Measurements from ENCODE around the gene HDAC9.
A peak's percentile ranks its signal among the peaks of the same experiment; 100 is the strongest.

Gene HDAC9

DNA sequence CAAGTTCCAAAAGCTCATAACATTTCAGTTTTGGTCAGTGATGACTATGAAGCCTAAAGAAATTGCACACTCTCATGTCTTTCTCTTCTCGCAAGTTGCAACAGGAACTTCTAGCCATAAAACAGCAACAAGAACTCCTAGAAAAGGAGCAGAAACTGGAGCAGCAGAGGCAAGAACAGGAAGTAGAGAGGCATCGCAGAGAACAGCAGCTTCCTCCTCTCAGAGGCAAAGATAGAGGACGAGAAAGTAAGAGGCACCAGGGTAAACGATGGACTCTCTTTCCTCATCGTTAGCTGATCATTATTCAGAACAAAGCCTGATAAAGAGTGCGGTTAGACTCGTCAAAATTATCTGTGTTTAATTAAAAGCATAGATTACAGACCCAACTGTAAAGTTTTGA is 94.7 kb downstream of the HDAC9 start:
- TF ChIP-seq POLR2A (IDR thresholded peaks at IDR 0.05; ENCODE audit: low read length) (no peak), GATA1 (IDR thresholded peaks at IDR 0.05; ENCODE audit: low read depth, low read length) (no peak)
- no peak for DNase-seq

GRCh38 chr7:18590744-18591340 is 95.3 kb downstream of the HDAC9 start:
- DNase-seq, result peak; percentile 11 to 15
- no peak for TF ChIP-seq POLR2A (IDR thresholded peaks at IDR 0.05; ENCODE audit: low read length)
- no peak for TF ChIP-seq GATA1 (IDR thresholded peaks at IDR 0.05; ENCODE audit: low read depth, low read length)

GRCh38 chr7:18593602-18594279 is 98.2 kb downstream of the HDAC9 start:
- no peak for DNase-seq
- no peak for TF ChIP-seq POLR2A (IDR thresholded peaks at IDR 0.05; ENCODE audit: low read length)
- no peak for TF ChIP-seq GATA1 (IDR thresholded peaks at IDR 0.05; ENCODE audit: low read depth, low read length)

GRCh38 chr7:18597754-18598153 is 102.2 kb downstream of the HDAC9 start:
- TF ChIP-seq POLR2A (IDR thresholded peaks at IDR 0.05; ENCODE audit: low read length) (no peak), GATA1 (IDR thresholded peaks at IDR 0.05; ENCODE audit: low read depth, low read length) (no peak)
- no peak for DNase-seq

DNA sequence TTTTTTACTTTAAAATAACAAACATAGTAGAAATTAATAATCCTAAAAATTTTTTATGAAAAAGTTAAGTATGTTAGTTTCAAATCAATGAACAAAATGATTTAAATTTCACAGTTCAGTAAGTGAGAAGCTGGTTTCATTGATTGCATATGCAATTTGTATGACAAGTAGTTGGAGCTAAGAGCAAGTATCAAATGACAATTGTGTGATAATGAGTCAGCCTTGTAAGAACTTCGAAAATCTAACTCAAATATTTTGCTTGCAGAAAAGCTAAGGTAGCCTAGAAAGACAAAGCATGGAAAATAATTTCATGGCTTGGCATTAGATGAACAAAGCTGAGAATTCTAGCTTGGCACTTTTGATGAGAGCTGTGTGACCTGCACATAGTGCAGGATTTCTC is 111.5 kb downstream of the HDAC9 start:
- no peak for TF ChIP-seq POLR2A (IDR thresholded peaks at IDR 0.05; ENCODE audit: low read length)
- TF ChIP-seq GATA1 (IDR thresholded peaks at IDR 0.05; ENCODE audit: low read depth, low read length), result no peak
- no peak for DNase-seq

DNA sequence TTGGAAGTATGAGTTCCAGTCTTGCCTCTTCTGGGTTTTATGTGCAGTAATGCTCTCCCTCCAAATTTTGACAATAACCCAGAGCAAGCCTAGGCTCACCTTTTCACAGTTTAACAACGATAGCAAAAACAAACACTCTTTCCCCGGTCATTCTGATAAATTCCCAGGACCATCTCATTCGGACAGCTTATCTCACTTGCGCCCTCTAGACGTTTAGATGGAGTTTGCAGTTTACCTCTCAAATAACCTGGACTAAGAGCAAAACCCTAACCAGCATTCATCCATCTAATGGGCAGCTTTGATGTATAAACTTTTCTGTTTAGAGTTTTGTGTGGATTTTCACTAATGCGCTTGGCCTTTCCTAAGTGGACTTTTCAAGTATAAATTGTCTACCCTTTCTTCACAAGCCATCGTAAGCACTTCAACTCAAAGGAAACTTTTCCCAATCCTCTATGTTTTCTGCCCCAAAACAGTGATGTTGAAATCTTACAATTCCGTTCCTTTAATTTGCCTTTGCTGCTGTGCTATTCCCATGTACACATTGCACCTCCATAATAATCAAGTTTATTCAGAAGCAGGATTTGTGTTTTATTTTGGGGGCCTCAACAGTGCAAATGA is 114.9 kb downstream of the HDAC9 start:
- DNase-seq, result peak; percentile 17 to 32
- TF ChIP-seq GATA1 (IDR thresholded peaks at IDR 0.05; ENCODE audit: low read depth, low read length) (no peak), POLR2A (IDR thresholded peaks at IDR 0.05; ENCODE audit: low read length) (no peak)

DNA sequence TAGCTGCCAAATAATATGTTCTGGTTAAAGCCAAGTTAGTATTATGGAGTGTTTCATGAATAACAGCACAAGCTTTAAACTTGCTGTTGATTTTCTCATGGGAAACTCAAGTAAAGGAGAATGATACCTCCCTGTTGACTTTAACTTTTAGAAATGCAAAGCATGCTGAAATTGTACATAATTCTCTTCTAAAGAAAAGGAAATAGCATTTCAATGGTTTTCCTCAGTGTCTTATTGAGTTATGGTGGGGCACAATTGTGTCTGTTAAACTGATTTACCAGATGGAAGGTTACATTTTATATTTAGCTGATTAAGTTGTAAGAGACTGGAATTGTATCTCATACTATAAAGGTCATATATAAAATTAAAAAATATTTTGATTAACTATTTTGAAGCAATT is 119.3 kb downstream of the HDAC9 start:
- TF ChIP-seq GATA1 (IDR thresholded peaks at IDR 0.05; ENCODE audit: low read depth, low read length) (no peak), POLR2A (IDR thresholded peaks at IDR 0.05; ENCODE audit: low read length) (no peak)
- no peak for DNase-seq

- no peak for TF ChIP-seq GATA1 (IDR thresholded peaks at IDR 0.05; ENCODE audit: low read depth, low read length)
- TF ChIP-seq POLR2A (IDR thresholded peaks at IDR 0.05; ENCODE audit: low read length), result no peak
- DNase-seq, result no peak
These were observed 123.8 kb downstream of the HDAC9 start for GRCh38 chr7:18619311-18619710.

GRCh38 chr7:18623389-18623788 is 127.8 kb downstream of the HDAC9 start:
- TF ChIP-seq GATA1 (IDR thresholded peaks at IDR 0.05; ENCODE audit: low read depth, low read length) (no peak), POLR2A (IDR thresholded peaks at IDR 0.05; ENCODE audit: low read length) (no peak)

GRCh38 chr7:18624459-18624858 is 128.9 kb downstream of the HDAC9 start:
- no peak for TF ChIP-seq GATA1 (IDR thresholded peaks at IDR 0.05; ENCODE audit: low read depth, low read length)
- TF ChIP-seq POLR2A (IDR thresholded peaks at IDR 0.05; ENCODE audit: low read length), result no peak
- DNase-seq, result no peak

More at GRCh38 chr7:18623389-18623788, 127.8 kb downstream of the HDAC9 start:
- no peak for DNase-seq

DNA sequence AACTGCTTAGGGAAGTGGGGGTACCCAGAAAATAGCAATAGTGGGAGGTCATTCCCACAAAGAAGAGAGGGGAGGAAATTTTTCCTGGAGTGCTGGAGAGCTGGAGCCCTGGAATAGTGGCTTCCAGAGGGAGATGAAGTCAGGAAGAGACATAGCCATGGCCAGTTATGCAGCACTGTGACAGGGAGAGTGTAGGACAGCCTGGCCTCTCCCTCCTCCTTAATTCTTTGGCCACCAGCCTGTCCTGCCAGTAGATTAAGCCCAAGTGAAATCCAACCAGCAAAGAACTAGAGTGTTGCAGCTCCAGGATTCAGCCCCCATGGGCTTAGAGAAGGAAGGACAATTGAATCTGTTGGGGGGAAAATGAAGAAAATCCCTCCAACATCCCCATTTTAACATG is 130.5 kb downstream of the HDAC9 start:
- no peak for DNase-seq
- no peak for TF ChIP-seq GATA1 (IDR thresholded peaks at IDR 0.05; ENCODE audit: low read depth, low read length)
- TF ChIP-seq POLR2A (IDR thresholded peaks at IDR 0.05; ENCODE audit: low read length), result no peak

GRCh38 chr7:18626717-18627116 is 131.2 kb downstream of the HDAC9 start:
- TF ChIP-seq GATA1 (IDR thresholded peaks at IDR 0.05; ENCODE audit: low read depth, low read length), result no peak
- TF ChIP-seq POLR2A (IDR thresholded peaks at IDR 0.05; ENCODE audit: low read length), result no peak
- DNase-seq, result no peak

- no peak for TF ChIP-seq GATA1 (IDR thresholded peaks at IDR 0.05; ENCODE audit: low read depth, low read length)
- TF ChIP-seq POLR2A (IDR thresholded peaks at IDR 0.05; ENCODE audit: low read length), result no peak
These were observed 142.0 kb downstream of the HDAC9 start for GRCh38 chr7:18637516-18637915.

GRCh38 chr7:18638594-18639452 is 143.3 kb downstream of the HDAC9 start:
- peak; percentile 5 to 25 for DNase-seq
- TF ChIP-seq POLR2A (IDR thresholded peaks at IDR 0.05; ENCODE audit: low read length) (no peak), GATA1 (IDR thresholded peaks at IDR 0.05; ENCODE audit: low read depth, low read length) (no peak)

More at GRCh38 chr7:18637516-18637915, 142.0 kb downstream of the HDAC9 start:
- DNase-seq, result no peak

Data from erythroblast (primary cell).